Gastrocnemius medialis (tissue), 4 donors: ENCODE results near the gene STAT6.

Experiments used
- CTCF ChIP-seq, 5 experiments: fragments of 450-650 bp in 3 of 5; fragments of 200-600 bp in 2 of 5; sonication (generic) in 2 of 5; IDR thresholded peaks in 4 of 5; conservative IDR thresholded peaks in 1 of 5; 1 replicate in 4 of 5; 2 replicates in 1 of 5; pipeline ENCODE4 v1.5.1; 2016 to 2019; ENCODE audit warnings: antibody characterized with exemption in 5 of 5, mild to moderate bottlenecking in 3 of 5, moderate library complexity in 3 of 5
- POLR2A ChIP-seq, 2 donors: fragments of 450-650 bp; IDR thresholded peaks; one replicate each; pipeline ENCODE4 v1.6.1; 2017; ENCODE audit warnings: antibody characterized with exemption in 2 of 2, mild to moderate bottlenecking in 2 of 2, moderate library complexity in 2 of 2

- TF ChIP-seq CTCF (IDR thresholded peaks at IDR 0.05 in 4 of 5, conservative IDR thresholded peaks at IDR 0.05 in 1 of 5) (peak in 2 of 5 experiments; percentile 82 to 84), POLR2A (IDR thresholded peaks at IDR 0.05) (no peak)
Observed at GRCh38 chr12:57112492-57113294, 1.5 kb upstream of the STAT6 start.
